GM23338 (cell line): ENCODE data around the gene CFAP410. TPM values are rescaled to one million over a fixed set of nuclear protein-coding genes. Genes with fewer than 3 reads are reported as not detected.

Source experiments
- ATAC-seq: fragments of 200-7000 bp; cut with Tn5 transposase; 3 replicates; pipeline ENCODE4 v1.9.1; 2020
- DNase-seq: peaks from one replicate; pipeline ENCODE4 v3.0.0-alpha.2; 2015; ENCODE audit warnings: low spot score
- H2AFZ ChIP-seq: fragments of 200-600 bp; sonication (generic); 2 replicates; pipeline ENCODE4 v1.8.0; 2016; ENCODE audit warnings: antibody characterized with exemption, mild to moderate bottlenecking, moderate library complexity
- H3F3A ChIP-seq: fragments of 200-600 bp; sonication (generic); replicated peaks from 2 replicates; pipeline ENCODE4 v1.8.0; 2017; ENCODE audit warnings: antibody characterized with exemption, mixed run types, low read depth
- H3K27ac ChIP-seq: fragments of 200-600 bp; sonication (generic); 2 replicates; pipeline ENCODE4 v1.6.1; 2016; ENCODE audit warnings: low read depth
- H3K27me3 ChIP-seq: fragments of 200-600 bp; sonication (generic); 2 replicates; pipeline ENCODE4 v1.8.0; 2016; ENCODE audit warnings: mild to moderate bottlenecking, mixed run types, moderate library complexity; ENCODE audit not compliant: insufficient read depth
- H3K36me3 ChIP-seq: fragments of 200-600 bp; sonication (generic); 2 replicates; pipeline ENCODE4 v1.8.0; 2016; ENCODE audit warnings: mild to moderate bottlenecking; ENCODE audit not compliant: insufficient read depth
- H3K4me1 ChIP-seq: fragments of 200-600 bp; sonication (generic); 2 replicates; pipeline ENCODE4 v1.8.0; 2016; ENCODE audit warnings: mild to moderate bottlenecking, moderate library complexity; ENCODE audit not compliant: insufficient read depth
- H3K4me2 ChIP-seq: fragments of 200-600 bp; sonication (generic); 2 replicates; pipeline ENCODE4 v1.7.1; 2017; ENCODE audit warnings: mixed run types
- H3K4me3 ChIP-seq: fragments of 200-600 bp; sonication (generic); 2 replicates; pipeline ENCODE4 v1.6.1; 2016; ENCODE audit warnings: mixed run types
- H3K79me2 ChIP-seq: fragments of 200-600 bp; sonication (generic); replicated peaks from 2 replicates; pipeline ENCODE4 v1.8.0; 2017; ENCODE audit warnings: mild to moderate bottlenecking; ENCODE audit not compliant: insufficient read depth
- H3K9me2 ChIP-seq: fragments of 200-600 bp; sonication (generic); 2 replicates; pipeline ENCODE4 v1.8.0; 2017; ENCODE audit not compliant: insufficient read depth
- H4K20me1 ChIP-seq: fragments of 200-600 bp; sonication (generic); replicated peaks from 2 replicates; pipeline ENCODE4 v1.8.0; 2017; ENCODE audit warnings: mild to moderate bottlenecking; ENCODE audit not compliant: insufficient read depth
- H3K27ac Mint-ChIP-seq: 2 replicates; pipeline ENCODE4 v1.8.0; 2020; ENCODE audit warnings: inconsistent platforms, mild to moderate bottlenecking, moderate library complexity, mixed read lengths
- H3K27me3 Mint-ChIP-seq: 3 replicates; pipeline ENCODE4 v1.8.0; 2022; ENCODE audit warnings: low read depth, mild to moderate bottlenecking, moderate library complexity, mixed read lengths, inconsistent platforms; ENCODE audit not compliant: insufficient read depth, poor library complexity
- H3K36me3 Mint-ChIP-seq: 3 replicates; pipeline ENCODE4 v1.8.0; 2021; ENCODE audit warnings: low read depth, mild to moderate bottlenecking, inconsistent platforms, moderate library complexity, mixed read lengths
- H3K4me1 Mint-ChIP-seq: 3 replicates; pipeline ENCODE4 v1.8.0; 2020; ENCODE audit warnings: mild to moderate bottlenecking, inconsistent platforms, mixed read lengths
- H3K4me3 Mint-ChIP-seq: 3 replicates; pipeline ENCODE4 v1.8.0; 2021; ENCODE audit warnings: moderate library complexity, mild to moderate bottlenecking, inconsistent platforms, mixed read lengths
- H3K9me3 Mint-ChIP-seq: 3 replicates; pipeline ENCODE4 v1.8.0; 2020; ENCODE audit warnings: moderate library complexity, mild to moderate bottlenecking, inconsistent platforms, mixed read lengths
- EZH2 ChIP-seq: fragments of 200-600 bp; sonication (generic); IDR thresholded peaks from one replicate; pipeline ENCODE4 v1.8.0; 2017; ENCODE audit warnings: antibody characterized with exemption, mild to moderate bottlenecking, low read depth; ENCODE audit not compliant: unreplicated experiment
- JUNB ChIP-seq: IDR thresholded peaks from one replicate; pipeline ENCODE4 v1.6.1; 2016; ENCODE audit warnings: antibody characterized with exemption; ENCODE audit not compliant: unreplicated experiment
- POLR2AphosphoS5 ChIP-seq: IDR thresholded peaks from 2 replicates; pipeline ENCODE4 v1.6.1; 2016; ENCODE audit warnings: antibody characterized with exemption, low read depth
- STAT1 ChIP-seq: IDR thresholded peaks from one replicate; pipeline ENCODE4 v1.6.1; 2016; ENCODE audit warnings: antibody characterized with exemption; ENCODE audit not compliant: unreplicated experiment
- polyA plus RNA-seq: library from polyadenylated mRNA; unstranded; fragments of >200 nt; fragmentation: Nextera tagmentation; extraction: Ambion mirVana; gene quantifications from 2 replicates; pipeline ENCODE4 v1.2.1, GENCODE V29; 2016
- total RNA-seq: library from RNA; depleted of rRNA; stranded (reverse); fragments of >200 nt; shearing (Covaris generic); gene quantifications from 2 replicates; pipeline ENCODE4 v1.2.3, GENCODE V29; 2014
- TF ChIP-seq, protein P1 (sequence below): fragments of 250-450 bp; sonication (Bioruptor Pico); IDR thresholded peaks from 2 replicates; pipeline ENCODE4 v1.5.0; 2020; ENCODE audit warnings: mild to moderate bottlenecking, moderate library complexity
- TF ChIP-seq, protein P2 (sequence below), 2 experiments: fragments of 200-600 bp in 1 of 2; sonication (generic) in 1 of 2; conservative IDR thresholded peaks; 2 replicates each; pipeline versions ENCODE4 v1.5.1 to v1.6.1; 2016 to 2017; ENCODE audit warnings: antibody characterized with exemption in 2 of 2, low read depth in 2 of 2, mild to moderate bottlenecking in 2 of 2, moderate library complexity in 1 of 2
- TF ChIP-seq, protein P3 (sequence below): IDR thresholded peaks from 2 replicates; pipeline ENCODE4 v1.6.1; 2016; ENCODE audit warnings: antibody characterized with exemption

Gene CFAP410
- total and polyA plus RNA-seq, 2 experiments from 2014 or later: 11.0 to 24.0 TPM

DNA sequence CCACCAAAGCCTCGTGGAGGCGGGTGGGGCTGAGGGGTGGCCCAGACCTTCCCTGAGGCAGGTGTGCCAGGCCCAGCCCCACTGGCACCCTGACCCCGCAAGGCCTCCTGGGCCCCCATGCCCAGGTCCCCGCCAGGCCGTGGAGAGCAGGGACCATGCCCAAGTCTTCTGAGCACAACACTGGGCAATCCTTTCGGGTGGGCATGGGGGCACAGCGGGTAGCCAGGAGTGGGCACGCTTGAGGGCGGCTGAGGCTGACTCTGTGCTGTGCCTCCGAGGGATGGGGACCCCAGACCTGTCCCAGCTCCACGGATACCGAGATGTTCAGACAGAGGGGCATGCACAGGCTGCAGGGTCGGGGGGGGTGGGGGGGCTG is 12.9 kb downstream of the CFAP410 start:
- H3K4me3 ChIP-seq: no peak overlapping the region
- no peaks in the 10 kb centered on the region for H4K20me1 ChIP-seq
- H2AFZ ChIP-seq: no peak overlapping the region
- no peaks in the 10 kb centered on the region for H3K4me1 ChIP-seq
- H3K27me3 ChIP-seq: no peaks in the 10 kb centered on the region
- H3F3A ChIP-seq: no peaks in the 10 kb centered on the region
- TF ChIP-seq JUNB: no peak
- no peaks in the 10 kb centered on the region for H3K79me2 ChIP-seq
- H3K36me3 ChIP-seq: no peaks in the 10 kb centered on the region
- ATAC-seq (no peak), DNase-seq (no peak)
- no peak overlapping the region for H3K27ac Mint-ChIP-seq
- no peaks in the 10 kb centered on the region for H3K9me2 ChIP-seq
- H3K4me1 Mint-ChIP-seq: no peaks in the 10 kb centered on the region
- H3K27ac ChIP-seq: no peak overlapping the region
- H3K4me3 Mint-ChIP-seq: no peak overlapping the region
- H3K4me2 ChIP-seq: no peak overlapping the region
- H3K36me3 Mint-ChIP-seq: peaks cover 3% of the 10 kb centered on the region; the same call in 1 of the 3 replicates
- H3K27me3 Mint-ChIP-seq: peaks cover 13% of the 10 kb centered on the region
- no peaks in the 10 kb centered on the region for H3K9me3 Mint-ChIP-seq

DNA sequence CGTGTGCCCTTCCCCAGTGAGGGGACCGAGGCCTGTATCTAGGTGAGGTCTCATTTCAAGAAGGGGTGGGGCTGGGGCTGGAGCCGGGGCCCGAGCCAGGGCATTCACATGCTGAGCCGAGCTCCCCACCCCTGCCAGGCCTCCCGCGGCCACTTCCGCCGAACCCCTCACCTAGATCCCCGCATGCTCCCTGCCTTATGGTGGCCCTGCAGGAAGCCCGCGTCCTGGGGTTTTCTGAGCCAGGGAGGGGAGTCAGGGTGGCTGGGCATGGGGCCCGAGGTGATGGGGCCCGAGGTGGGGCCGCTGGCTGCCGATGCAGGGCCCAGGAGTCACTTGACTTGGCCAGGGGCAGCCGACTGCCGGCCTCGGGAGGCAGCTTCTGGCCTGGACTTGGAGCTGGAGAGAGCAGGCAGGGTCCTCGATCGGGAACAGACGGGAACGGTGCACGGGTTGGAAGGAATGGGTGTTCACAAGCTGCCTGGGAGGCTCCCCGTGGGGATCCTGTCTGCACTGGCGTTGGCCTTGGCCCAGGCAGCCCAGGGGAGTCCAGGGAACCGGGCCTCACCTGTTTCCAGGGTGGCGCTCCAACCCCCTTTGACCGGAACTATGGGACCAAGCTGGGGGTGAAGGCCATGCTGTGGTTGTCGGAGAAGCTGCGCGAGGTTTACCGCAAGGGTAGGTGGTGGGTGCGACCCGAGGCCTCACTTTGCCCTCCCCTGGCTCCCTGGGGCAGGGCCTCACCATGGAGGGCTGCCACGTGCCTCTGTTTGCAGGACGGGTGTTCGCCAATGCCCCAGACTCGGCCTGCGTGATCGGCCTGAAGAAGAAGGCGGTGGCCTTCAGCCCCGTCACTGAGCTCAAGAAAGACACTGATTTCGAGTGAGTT is 13.6 kb downstream of the CFAP410 start:
- no peaks in the 10 kb centered on the region for H4K20me1 ChIP-seq
- no peaks in the 10 kb centered on the region for H3K36me3 ChIP-seq
- H3K36me3 Mint-ChIP-seq: peaks cover 3% of the 10 kb centered on the region; the same call in 1 of the 3 replicates
- no peak overlapping the region for H3K27ac ChIP-seq
- ATAC-seq (no peak), DNase-seq (no peak)
- no peak overlapping the region for H3K4me2 ChIP-seq
- H3K9me3 Mint-ChIP-seq: no peaks in the 10 kb centered on the region
- H3K4me1 Mint-ChIP-seq: no peaks in the 10 kb centered on the region
- H2AFZ ChIP-seq: no peak overlapping the region
- H3K4me3 ChIP-seq: no peak overlapping the region
- H3K27me3 Mint-ChIP-seq: peaks cover 13% of the 10 kb centered on the region
- H3K9me2 ChIP-seq: no peaks in the 10 kb centered on the region
- H3K4me3 Mint-ChIP-seq: no peak overlapping the region
- H3K4me1 ChIP-seq: no peaks in the 10 kb centered on the region
- H3F3A ChIP-seq: no peaks in the 10 kb centered on the region
- no peak overlapping the region for H3K27ac Mint-ChIP-seq
- no peaks in the 10 kb centered on the region for H3K27me3 ChIP-seq
- H3K79me2 ChIP-seq: no peaks in the 10 kb centered on the region
- TF ChIP-seq POLR2AphosphoS5 (no peak), STAT1 (no peak), EZH2 (no peak)
- TF ChIP-seq, protein P1, sequence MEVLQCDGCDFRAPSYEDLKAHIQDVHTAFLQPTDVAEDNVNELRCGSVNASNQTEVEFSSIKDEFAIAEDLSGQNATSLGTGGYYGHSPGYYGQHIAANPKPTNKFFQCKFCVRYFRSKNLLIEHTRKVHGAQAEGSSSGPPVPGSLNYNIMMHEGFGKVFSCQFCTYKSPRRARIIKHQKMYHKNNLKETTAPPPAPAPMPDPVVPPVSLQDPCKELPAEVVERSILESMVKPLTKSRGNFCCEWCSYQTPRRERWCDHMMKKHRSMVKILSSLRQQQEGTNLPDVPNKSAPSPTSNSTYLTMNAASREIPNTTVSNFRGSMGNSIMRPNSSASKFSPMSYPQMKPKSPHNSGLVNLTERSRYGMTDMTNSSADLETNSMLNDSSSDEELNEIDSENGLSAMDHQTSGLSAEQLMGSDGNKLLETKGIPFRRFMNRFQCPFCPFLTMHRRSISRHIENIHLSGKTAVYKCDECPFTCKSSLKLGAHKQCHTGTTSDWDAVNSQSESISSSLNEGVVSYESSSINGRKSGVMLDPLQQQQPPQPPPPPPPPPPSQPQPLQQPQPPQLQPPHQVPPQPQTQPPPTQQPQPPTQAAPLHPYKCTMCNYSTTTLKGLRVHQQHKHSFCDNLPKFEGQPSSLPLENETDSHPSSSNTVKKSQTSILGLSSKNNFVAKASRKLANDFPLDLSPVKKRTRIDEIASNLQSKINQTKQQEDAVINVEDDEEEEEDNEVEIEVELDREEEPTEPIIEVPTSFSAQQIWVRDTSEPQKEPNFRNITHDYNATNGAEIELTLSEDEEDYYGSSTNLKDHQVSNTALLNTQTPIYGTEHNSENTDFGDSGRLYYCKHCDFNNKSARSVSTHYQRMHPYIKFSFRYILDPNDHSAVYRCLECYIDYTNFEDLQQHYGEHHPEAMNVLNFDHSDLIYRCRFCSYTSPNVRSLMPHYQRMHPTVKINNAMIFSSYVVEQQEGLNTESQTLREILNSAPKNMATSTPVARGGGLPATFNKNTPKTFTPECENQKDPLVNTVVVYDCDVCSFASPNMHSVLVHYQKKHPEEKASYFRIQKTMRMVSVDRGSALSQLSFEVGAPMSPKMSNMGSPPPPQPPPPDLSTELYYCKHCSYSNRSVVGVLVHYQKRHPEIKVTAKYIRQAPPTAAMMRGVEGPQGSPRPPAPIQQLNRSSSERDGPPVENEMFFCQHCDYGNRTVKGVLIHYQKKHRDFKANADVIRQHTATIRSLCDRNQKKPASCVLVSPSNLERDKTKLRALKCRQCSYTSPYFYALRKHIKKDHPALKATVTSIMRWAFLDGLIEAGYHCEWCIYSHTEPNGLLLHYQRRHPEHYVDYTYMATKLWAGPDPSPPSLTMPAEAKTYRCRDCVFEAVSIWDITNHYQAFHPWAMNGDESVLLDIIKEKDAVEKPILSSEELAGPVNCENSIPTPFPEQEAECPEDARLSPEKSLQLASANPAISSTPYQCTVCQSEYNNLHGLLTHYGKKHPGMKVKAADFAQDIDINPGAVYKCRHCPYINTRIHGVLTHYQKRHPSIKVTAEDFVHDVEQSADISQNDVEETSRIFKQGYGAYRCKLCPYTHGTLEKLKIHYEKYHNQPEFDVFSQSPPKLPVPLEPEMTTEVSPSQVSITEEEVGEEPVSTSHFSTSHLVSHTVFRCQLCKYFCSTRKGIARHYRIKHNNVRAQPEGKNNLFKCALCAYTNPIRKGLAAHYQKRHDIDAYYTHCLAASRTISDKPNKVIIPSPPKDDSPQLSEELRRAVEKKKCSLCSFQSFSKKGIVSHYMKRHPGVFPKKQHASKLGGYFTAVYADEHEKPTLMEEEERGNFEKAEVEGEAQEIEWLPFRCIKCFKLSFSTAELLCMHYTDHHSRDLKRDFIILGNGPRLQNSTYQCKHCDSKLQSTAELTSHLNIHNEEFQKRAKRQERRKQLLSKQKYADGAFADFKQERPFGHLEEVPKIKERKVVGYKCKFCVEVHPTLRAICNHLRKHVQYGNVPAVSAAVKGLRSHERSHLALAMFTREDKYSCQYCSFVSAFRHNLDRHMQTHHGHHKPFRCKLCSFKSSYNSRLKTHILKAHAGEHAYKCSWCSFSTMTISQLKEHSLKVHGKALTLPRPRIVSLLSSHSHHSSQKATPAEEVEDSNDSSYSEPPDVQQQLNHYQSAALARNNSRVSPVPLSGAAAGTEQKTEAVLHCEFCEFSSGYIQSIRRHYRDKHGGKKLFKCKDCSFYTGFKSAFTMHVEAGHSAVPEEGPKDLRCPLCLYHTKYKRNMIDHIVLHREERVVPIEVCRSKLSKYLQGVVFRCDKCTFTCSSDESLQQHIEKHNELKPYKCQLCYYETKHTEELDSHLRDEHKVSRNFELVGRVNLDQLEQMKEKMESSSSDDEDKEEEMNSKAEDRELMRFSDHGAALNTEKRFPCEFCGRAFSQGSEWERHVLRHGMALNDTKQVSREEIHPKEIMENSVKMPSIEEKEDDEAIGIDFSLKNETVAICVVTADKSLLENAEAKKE: no peak
- TF ChIP-seq, protein P2, sequence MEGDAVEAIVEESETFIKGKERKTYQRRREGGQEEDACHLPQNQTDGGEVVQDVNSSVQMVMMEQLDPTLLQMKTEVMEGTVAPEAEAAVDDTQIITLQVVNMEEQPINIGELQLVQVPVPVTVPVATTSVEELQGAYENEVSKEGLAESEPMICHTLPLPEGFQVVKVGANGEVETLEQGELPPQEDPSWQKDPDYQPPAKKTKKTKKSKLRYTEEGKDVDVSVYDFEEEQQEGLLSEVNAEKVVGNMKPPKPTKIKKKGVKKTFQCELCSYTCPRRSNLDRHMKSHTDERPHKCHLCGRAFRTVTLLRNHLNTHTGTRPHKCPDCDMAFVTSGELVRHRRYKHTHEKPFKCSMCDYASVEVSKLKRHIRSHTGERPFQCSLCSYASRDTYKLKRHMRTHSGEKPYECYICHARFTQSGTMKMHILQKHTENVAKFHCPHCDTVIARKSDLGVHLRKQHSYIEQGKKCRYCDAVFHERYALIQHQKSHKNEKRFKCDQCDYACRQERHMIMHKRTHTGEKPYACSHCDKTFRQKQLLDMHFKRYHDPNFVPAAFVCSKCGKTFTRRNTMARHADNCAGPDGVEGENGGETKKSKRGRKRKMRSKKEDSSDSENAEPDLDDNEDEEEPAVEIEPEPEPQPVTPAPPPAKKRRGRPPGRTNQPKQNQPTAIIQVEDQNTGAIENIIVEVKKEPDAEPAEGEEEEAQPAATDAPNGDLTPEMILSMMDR (conservative IDR thresholded peaks at IDR 0.05; ENCODE audit: low read depth in 2 of 2): no peak
- TF ChIP-seq, protein P3, sequence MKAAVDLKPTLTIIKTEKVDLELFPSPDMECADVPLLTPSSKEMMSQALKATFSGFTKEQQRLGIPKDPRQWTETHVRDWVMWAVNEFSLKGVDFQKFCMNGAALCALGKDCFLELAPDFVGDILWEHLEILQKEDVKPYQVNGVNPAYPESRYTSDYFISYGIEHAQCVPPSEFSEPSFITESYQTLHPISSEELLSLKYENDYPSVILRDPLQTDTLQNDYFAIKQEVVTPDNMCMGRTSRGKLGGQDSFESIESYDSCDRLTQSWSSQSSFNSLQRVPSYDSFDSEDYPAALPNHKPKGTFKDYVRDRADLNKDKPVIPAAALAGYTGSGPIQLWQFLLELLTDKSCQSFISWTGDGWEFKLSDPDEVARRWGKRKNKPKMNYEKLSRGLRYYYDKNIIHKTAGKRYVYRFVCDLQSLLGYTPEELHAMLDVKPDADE: no peak
